A549 (cell line): Measurements from ENCODE around the gene TAF11L5.

Experiments used
- CBX8 ChIP-seq: fragments of 200-600 bp; sonication (generic); IDR thresholded peaks from 2 replicates; pipeline ENCODE4 v1.6.1; 2016
- CHD4 ChIP-seq: fragments of 200-600 bp; sonication (generic); IDR thresholded peaks from 2 replicates; pipeline ENCODE4 v1.6.1; 2016; ENCODE audit warnings: antibody characterized with exemption, mild to moderate bottlenecking, borderline replicate concordance
- CTCF ChIP-seq: fragments of >200 bp; sonication (Bioruptor Twin); formaldehyde crosslinking; IDR thresholded peaks from 3 replicates; pipeline ENCODE4 v1.5.1; 2016
- EHMT2 ChIP-seq: fragments of 200-600 bp; sonication (generic); IDR thresholded peaks from 2 replicates; pipeline ENCODE4 v1.6.1; 2016; ENCODE audit warnings: antibody characterized with exemption, low read depth, mild to moderate bottlenecking, moderate library complexity
- EP300 ChIP-seq, 2 experiments: fragments of >200 bp; sonication (Bioruptor Twin); formaldehyde crosslinking; IDR thresholded peaks; 2 replicates in 1 of 2; 3 replicates in 1 of 2; pipeline ENCODE4 v1.6.1; 2016 to 2017
- FOSB ChIP-seq: fragments of 250-450 bp; sonication (Bioruptor Pico); IDR thresholded peaks from 2 replicates; pipeline ENCODE4 v1.5.0; 2020; ENCODE audit warnings: mild to moderate bottlenecking, moderate library complexity
- JUN ChIP-seq, 2 experiments: fragments of >200 bp; sonication (Bioruptor Twin); formaldehyde crosslinking; IDR thresholded peaks; 2 replicates in 1 of 2; 3 replicates in 1 of 2; pipeline ENCODE4 v1.6.1; 2016 to 2017
- MAX ChIP-seq: IDR thresholded peaks from 2 replicates; pipeline ENCODE4 v1.6.1; 2012
- MAZ ChIP-seq: fragments of 150-350 bp; IDR thresholded peaks from 2 replicates; pipeline ENCODE4 v1.6.1; 2014; ENCODE audit warnings: antibody characterized with exemption, low read depth, low read length, borderline replicate concordance
- POLR2A ChIP-seq: IDR thresholded peaks from 2 replicates; pipeline ENCODE4 v1.6.1; 2012; ENCODE audit warnings: mild to moderate bottlenecking, low read length
- RCOR1 ChIP-seq: fragments of 150-350 bp; IDR thresholded peaks from 2 replicates; pipeline ENCODE4 v1.6.1; 2014; ENCODE audit warnings: antibody characterized with exemption, low read length, low read depth
- RFX5 ChIP-seq: fragments of 450-650 bp; IDR thresholded peaks from 2 replicates; pipeline ENCODE4 v1.7.1; 2014; ENCODE audit warnings: antibody characterized with exemption, mild to moderate bottlenecking, moderate library complexity
- USF2 ChIP-seq: fragments of 450-650 bp; IDR thresholded peaks from 2 replicates; pipeline ENCODE4 v1.6.1; 2014; ENCODE audit warnings: antibody characterized with exemption
- TF ChIP-seq, protein P1 (sequence below): fragments of 200-600 bp; sonication (generic); IDR thresholded peaks from 2 replicates; pipeline ENCODE4 v1.6.1; 2016; ENCODE audit warnings: antibody characterized with exemption, mild to moderate bottlenecking, moderate library complexity

DNA sequence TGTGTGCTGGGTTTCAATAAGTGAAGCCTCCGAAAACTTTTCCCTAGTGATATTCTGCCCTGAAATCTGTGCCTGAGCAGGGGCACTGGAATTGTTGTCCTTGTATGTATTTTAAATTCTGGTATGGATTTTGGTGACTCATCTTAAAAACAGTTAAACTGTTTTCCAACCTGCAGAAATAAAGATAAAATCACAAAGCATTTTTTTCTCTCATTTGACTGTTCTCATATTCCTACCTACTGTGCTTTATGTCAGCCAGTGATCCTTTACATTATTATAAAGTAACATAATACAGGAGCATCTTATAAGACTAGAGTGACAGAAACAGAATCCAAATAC is 37.9 kb upstream of the TAF11L5 start:
- TF ChIP-seq CBX8: no peak
- TF ChIP-seq POLR2A: no peak
- TF ChIP-seq RCOR1: no peak
- no peak for TF ChIP-seq JUN (IDR thresholded peaks at IDR 0.05)
- TF ChIP-seq RFX5: no peak
- no peak for TF ChIP-seq CHD4
- no peak for TF ChIP-seq MAZ
- no peak for TF ChIP-seq EHMT2
- no peak for TF ChIP-seq FOSB
- TF ChIP-seq, protein P1, sequence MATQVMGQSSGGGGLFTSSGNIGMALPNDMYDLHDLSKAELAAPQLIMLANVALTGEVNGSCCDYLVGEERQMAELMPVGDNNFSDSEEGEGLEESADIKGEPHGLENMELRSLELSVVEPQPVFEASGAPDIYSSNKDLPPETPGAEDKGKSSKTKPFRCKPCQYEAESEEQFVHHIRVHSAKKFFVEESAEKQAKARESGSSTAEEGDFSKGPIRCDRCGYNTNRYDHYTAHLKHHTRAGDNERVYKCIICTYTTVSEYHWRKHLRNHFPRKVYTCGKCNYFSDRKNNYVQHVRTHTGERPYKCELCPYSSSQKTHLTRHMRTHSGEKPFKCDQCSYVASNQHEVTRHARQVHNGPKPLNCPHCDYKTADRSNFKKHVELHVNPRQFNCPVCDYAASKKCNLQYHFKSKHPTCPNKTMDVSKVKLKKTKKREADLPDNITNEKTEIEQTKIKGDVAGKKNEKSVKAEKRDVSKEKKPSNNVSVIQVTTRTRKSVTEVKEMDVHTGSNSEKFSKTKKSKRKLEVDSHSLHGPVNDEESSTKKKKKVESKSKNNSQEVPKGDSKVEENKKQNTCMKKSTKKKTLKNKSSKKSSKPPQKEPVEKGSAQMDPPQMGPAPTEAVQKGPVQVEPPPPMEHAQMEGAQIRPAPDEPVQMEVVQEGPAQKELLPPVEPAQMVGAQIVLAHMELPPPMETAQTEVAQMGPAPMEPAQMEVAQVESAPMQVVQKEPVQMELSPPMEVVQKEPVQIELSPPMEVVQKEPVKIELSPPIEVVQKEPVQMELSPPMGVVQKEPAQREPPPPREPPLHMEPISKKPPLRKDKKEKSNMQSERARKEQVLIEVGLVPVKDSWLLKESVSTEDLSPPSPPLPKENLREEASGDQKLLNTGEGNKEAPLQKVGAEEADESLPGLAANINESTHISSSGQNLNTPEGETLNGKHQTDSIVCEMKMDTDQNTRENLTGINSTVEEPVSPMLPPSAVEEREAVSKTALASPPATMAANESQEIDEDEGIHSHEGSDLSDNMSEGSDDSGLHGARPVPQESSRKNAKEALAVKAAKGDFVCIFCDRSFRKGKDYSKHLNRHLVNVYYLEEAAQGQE: no peak
- TF ChIP-seq EP300 (IDR thresholded peaks at IDR 0.05): no peak
- TF ChIP-seq MAX: no peak
- TF ChIP-seq CTCF: no peak
- TF ChIP-seq USF2: no peak
